HEK293 (cell line): ENCODE data around the gene HMCN2.

Experiments
- CTCF ChIA-PET: fragments of 350-600 bp; formaldehyde crosslinking; extraction: SDS; loops from one replicate; lab custom pipeline; 2021; ENCODE audit warnings: antibody characterized with exemption; lab: Yijun Ruan, JAX
- POLR2A ChIA-PET: fragments of 300-600 bp; formaldehyde crosslinking; extraction: SDS; loops from one replicate; lab custom pipeline; 2020; ENCODE audit warnings: antibody characterized with exemption, inconsistent platforms; lab: Yijun Ruan, JAX
- H3K27ac ChIP-seq: fragments of 200-500 bp; sonication (Bioruptor generic); 2 replicates; pipeline ENCODE4 v1.5.1; 2014; ENCODE audit warnings: low read depth, low read length, control low read depth, inconsistent platforms; ENCODE audit errors: extremely low read depth
- H3K36me3 ChIP-seq, 2 experiments: fragments of 200-500 bp in 1 of 2; sonication (Bioruptor generic) in 1 of 2; 1 replicate in 1 of 2; 2 replicates in 1 of 2; pipeline ENCODE4 v1.5.1; 2014 to 2017; ENCODE audit warnings: inconsistent platforms in 2 of 2, low read length in 2 of 2; ENCODE audit not compliant: control insufficient read depth in 2 of 2, insufficient read depth in 1 of 2
- H3K4me1 ChIP-seq: fragments of 200-500 bp; sonication (Bioruptor generic); 2 replicates; pipeline ENCODE4 v1.5.1; 2014; ENCODE audit warnings: mild to moderate bottlenecking, low read length, inconsistent platforms; ENCODE audit not compliant: control insufficient read depth, insufficient read depth
- H3K4me3 ChIP-seq: 2 replicates; pipeline ENCODE4 v1.5.1; 2011; ENCODE audit warnings: low read depth, mild to moderate bottlenecking, control low read depth, low read length, moderate library complexity
- H3K9me3 ChIP-seq: fragments of 200-500 bp; sonication (Bioruptor generic); 2 replicates; pipeline ENCODE4 v1.5.1; 2014; ENCODE audit warnings: low read depth, low read length, inconsistent platforms; ENCODE audit not compliant: control insufficient read depth, insufficient read depth
- REPIN1 ChIP-seq: fragments of 450-650 bp; formaldehyde crosslinking; IDR thresholded peaks from 2 replicates; pipeline ENCODE4 v1.5.1; 2017; ENCODE audit warnings: missing biosample characterization, missing genetic modification characterization, low read depth
- ZFHX2 ChIP-seq: fragments of 450-650 bp; formaldehyde crosslinking; conservative IDR thresholded peaks from 2 replicates; pipeline ENCODE4 v1.5.1; 2016; ENCODE audit warnings: missing biosample characterization, missing genetic modification characterization
- ZNF112 ChIP-seq: fragments of 450-650 bp; formaldehyde crosslinking; IDR thresholded peaks from 2 replicates; pipeline ENCODE4 v1.5.0; 2017; ENCODE audit warnings: missing biosample characterization, missing genetic modification characterization
- ZNF121 ChIP-seq: fragments of 450-650 bp; formaldehyde crosslinking; IDR thresholded peaks from 2 replicates; pipeline ENCODE4 v1.5.1; 2016; ENCODE audit warnings: missing biosample characterization, missing genetic modification characterization
- ZNF133 ChIP-seq: fragments of 450-650 bp; formaldehyde crosslinking; IDR thresholded peaks from 2 replicates; pipeline ENCODE4 v1.5.1; 2016; ENCODE audit warnings: missing biosample characterization, missing genetic modification characterization
- ZNF146 ChIP-seq: fragments of 450-650 bp; formaldehyde crosslinking; IDR thresholded peaks from 2 replicates; pipeline ENCODE4 v1.5.1; 2016; ENCODE audit warnings: missing biosample characterization, missing genetic modification characterization
- ZNF175 ChIP-seq: fragments of 450-650 bp; formaldehyde crosslinking; IDR thresholded peaks from 2 replicates; pipeline ENCODE4 v1.5.1; 2016; ENCODE audit warnings: missing biosample characterization, missing genetic modification characterization
- ZNF239 ChIP-seq: fragments of 450-650 bp; formaldehyde crosslinking; IDR thresholded peaks from 2 replicates; pipeline ENCODE4 v1.5.1; 2016; ENCODE audit warnings: missing biosample characterization, missing genetic modification characterization
- ZNF24 ChIP-seq: fragments of 450-650 bp; formaldehyde crosslinking; IDR thresholded peaks from 2 replicates; pipeline ENCODE4 v1.5.1; 2016; ENCODE audit warnings: missing biosample characterization, missing genetic modification characterization
- ZNF350 ChIP-seq: fragments of 450-650 bp; formaldehyde crosslinking; IDR thresholded peaks from 2 replicates; pipeline ENCODE4 v1.5.0; 2017; ENCODE audit warnings: missing biosample characterization, mild to moderate bottlenecking, missing genetic modification characterization
- ZNF433 ChIP-seq: fragments of 450-650 bp; formaldehyde crosslinking; IDR thresholded peaks from 2 replicates; pipeline ENCODE4 v1.5.1; 2016; ENCODE audit warnings: missing biosample characterization, missing genetic modification characterization, low read depth
- ZNF521 ChIP-seq: fragments of 450-650 bp; formaldehyde crosslinking; IDR thresholded peaks from 2 replicates; pipeline ENCODE4 v1.5.1; 2017; ENCODE audit warnings: missing biosample characterization, mild to moderate bottlenecking, missing genetic modification characterization
- ZNF558 ChIP-seq: fragments of 450-650 bp; formaldehyde crosslinking; IDR thresholded peaks from 2 replicates; pipeline ENCODE4 v1.5.1; 2016; ENCODE audit warnings: missing biosample characterization, missing genetic modification characterization
- ZNF600 ChIP-seq: fragments of 450-650 bp; formaldehyde crosslinking; IDR thresholded peaks from 2 replicates; pipeline ENCODE4 v1.5.1; 2016; ENCODE audit warnings: missing biosample characterization, missing genetic modification characterization
- ZNF629 ChIP-seq: fragments of 450-650 bp; formaldehyde crosslinking; IDR thresholded peaks from 2 replicates; pipeline ENCODE4 v1.5.1; 2017; ENCODE audit warnings: missing biosample characterization, missing genetic modification characterization
- ZNF670 ChIP-seq: fragments of 450-650 bp; formaldehyde crosslinking; IDR thresholded peaks from 2 replicates; pipeline ENCODE4 v1.5.1; 2016; ENCODE audit warnings: missing biosample characterization, missing genetic modification characterization, low read depth
- ZNF677 ChIP-seq: fragments of 450-650 bp; IDR thresholded peaks from 2 replicates; pipeline ENCODE4 v1.5.0; 2018; ENCODE audit warnings: missing biosample characterization, mild to moderate bottlenecking, missing genetic modification characterization, moderate library complexity
- TF ChIP-seq, protein P1 (sequence below): fragments of 450-650 bp; formaldehyde crosslinking; optimal IDR thresholded peaks from 2 replicates; pipeline ENCODE3; 2016; ENCODE audit warnings: missing biosample characterization, mild to moderate bottlenecking, missing genetic modification characterization
- TF ChIP-seq, protein P2 (sequence below): fragments of 450-650 bp; formaldehyde crosslinking; IDR thresholded peaks from 2 replicates; pipeline ENCODE4 v1.5.1; 2016; ENCODE audit warnings: missing biosample characterization, missing genetic modification characterization
- TF ChIP-seq, protein P3 (sequence below): fragments of 450-650 bp; formaldehyde crosslinking; IDR thresholded peaks from 2 replicates; pipeline ENCODE4 v1.5.1; 2016; ENCODE audit warnings: missing biosample characterization, missing genetic modification characterization

The HMCN2 gene

DNA sequence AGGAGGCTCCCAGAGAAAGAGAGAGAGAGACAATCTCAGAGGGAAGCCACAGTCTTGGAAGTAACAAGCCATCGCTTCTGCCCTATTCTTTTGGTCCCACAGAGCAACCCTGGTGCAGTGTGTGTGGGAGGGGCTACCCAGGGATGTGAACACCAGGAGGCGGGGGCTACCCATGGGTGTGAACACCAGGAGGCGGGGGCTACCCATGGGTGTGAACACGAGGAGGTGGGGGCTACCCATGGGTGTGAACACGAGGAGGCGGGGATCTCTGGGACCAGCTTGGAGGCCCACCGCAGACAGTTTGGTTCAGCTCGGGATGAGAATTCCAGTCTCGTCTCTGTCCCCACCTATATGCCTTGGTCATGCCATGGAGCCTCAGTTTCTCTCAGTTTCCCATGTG is 44.9 kb downstream of the HMCN2 start:
- POLR2A ChIA-PET: no interaction called here
- no peak overlapping the region for H3K27ac ChIP-seq
- CTCF ChIA-PET: interaction anchor here (0.7 to 1.0 kb wide), 2 partner anchors 16 to 74 kb away, joined by 3 to 4 read pairs; no protein-coding TSS in a partner anchor
- no peaks in the 10 kb centered on the region for H3K4me1 ChIP-seq
- H3K36me3 ChIP-seq: no peaks in the 10 kb centered on the region
- no peak for TF ChIP-seq ZNF146 (tag by site-specific recombination)
- 0 out of 2 replicates have a peak, but pooled peaks have one; percentile 7 for TF ChIP-seq ZFHX2 (tag by site-specific recombination)
- no peak overlapping the region for H3K4me3 ChIP-seq
- no peaks in the 10 kb centered on the region for H3K9me3 ChIP-seq

DNA sequence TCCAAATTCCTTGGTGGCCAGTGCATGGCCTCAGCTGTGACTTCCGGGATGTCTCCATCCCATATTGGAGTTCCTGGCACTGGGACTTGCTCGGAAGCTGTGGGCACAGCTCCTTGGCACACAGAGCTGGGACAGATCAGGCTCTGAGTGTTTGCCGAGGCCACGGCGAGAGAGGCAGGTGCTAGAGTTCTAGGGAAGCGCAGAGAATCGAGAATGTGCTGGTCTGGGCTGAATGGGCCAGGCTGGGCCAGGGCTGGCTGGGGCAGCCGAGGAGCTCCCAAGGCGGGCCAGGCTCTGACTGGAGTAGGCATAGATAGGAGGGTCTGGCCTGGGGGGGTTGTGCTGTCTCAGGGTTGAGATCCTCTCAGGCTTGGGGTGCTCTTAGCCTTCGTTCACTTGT is 45.4 kb downstream of the HMCN2 start:
- POLR2A ChIA-PET: no interaction called here
- Histone ChIP-seq H3K27ac (no peak overlapping the region), H3K9me3 (no peaks in the 10 kb centered on the region), H3K4me3 (no peak overlapping the region), H3K4me1 (no peaks in the 10 kb centered on the region), H3K36me3 (no peaks in the 10 kb centered on the region)
- CTCF ChIA-PET: interaction anchor here (0.7 kb wide), 1 partner anchor 74 kb away, joined by 4 read pairs; no protein-coding TSS in a partner anchor
- TF ChIP-seq ZNF670 (no peak), ZNF112 (tag by site-specific recombination) (no peak), ZNF24 (tag by site-specific recombination) (no peak), ZNF350 (tag by site-specific recombination) (no peak), ZNF121 (no peak), ZNF175 (tag by site-specific recombination) (no peak), ZNF600 (tag by site-specific recombination) (no peak), ZNF558 (tag by site-specific recombination) (no peak), ZNF629 (tag by site-specific recombination) (no peak), ZNF133 (tag by site-specific recombination) (no peak), ZNF433 (tag by site-specific recombination) (no peak), ZNF239 (no peak), REPIN1 (tag by site-specific recombination) (no peak), ZNF521 (tag by site-specific recombination) (no peak), ZNF677 (tag by site-specific recombination) (no peak)
- TF ChIP-seq, protein P1, sequence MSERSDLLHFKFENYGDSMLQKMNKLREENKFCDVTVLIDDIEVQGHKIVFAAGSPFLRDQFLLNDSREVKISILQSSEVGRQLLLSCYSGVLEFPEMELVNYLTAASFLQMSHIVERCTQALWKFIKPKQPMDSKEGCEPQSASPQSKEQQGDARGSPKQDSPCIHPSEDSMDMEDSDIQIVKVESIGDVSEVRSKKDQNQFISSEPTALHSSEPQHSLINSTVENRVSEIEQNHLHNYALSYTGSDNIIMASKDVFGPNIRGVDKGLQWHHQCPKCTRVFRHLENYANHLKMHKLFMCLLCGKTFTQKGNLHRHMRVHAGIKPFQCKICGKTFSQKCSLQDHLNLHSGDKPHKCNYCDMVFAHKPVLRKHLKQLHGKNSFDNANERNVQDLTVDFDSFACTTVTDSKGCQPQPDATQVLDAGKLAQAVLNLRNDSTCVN (tag by site-specific recombination): no peak
- TF ChIP-seq, protein P2, sequence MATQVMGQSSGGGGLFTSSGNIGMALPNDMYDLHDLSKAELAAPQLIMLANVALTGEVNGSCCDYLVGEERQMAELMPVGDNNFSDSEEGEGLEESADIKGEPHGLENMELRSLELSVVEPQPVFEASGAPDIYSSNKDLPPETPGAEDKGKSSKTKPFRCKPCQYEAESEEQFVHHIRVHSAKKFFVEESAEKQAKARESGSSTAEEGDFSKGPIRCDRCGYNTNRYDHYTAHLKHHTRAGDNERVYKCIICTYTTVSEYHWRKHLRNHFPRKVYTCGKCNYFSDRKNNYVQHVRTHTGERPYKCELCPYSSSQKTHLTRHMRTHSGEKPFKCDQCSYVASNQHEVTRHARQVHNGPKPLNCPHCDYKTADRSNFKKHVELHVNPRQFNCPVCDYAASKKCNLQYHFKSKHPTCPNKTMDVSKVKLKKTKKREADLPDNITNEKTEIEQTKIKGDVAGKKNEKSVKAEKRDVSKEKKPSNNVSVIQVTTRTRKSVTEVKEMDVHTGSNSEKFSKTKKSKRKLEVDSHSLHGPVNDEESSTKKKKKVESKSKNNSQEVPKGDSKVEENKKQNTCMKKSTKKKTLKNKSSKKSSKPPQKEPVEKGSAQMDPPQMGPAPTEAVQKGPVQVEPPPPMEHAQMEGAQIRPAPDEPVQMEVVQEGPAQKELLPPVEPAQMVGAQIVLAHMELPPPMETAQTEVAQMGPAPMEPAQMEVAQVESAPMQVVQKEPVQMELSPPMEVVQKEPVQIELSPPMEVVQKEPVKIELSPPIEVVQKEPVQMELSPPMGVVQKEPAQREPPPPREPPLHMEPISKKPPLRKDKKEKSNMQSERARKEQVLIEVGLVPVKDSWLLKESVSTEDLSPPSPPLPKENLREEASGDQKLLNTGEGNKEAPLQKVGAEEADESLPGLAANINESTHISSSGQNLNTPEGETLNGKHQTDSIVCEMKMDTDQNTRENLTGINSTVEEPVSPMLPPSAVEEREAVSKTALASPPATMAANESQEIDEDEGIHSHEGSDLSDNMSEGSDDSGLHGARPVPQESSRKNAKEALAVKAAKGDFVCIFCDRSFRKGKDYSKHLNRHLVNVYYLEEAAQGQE (tag by site-specific recombination): no peak
- TF ChIP-seq, protein P3, sequence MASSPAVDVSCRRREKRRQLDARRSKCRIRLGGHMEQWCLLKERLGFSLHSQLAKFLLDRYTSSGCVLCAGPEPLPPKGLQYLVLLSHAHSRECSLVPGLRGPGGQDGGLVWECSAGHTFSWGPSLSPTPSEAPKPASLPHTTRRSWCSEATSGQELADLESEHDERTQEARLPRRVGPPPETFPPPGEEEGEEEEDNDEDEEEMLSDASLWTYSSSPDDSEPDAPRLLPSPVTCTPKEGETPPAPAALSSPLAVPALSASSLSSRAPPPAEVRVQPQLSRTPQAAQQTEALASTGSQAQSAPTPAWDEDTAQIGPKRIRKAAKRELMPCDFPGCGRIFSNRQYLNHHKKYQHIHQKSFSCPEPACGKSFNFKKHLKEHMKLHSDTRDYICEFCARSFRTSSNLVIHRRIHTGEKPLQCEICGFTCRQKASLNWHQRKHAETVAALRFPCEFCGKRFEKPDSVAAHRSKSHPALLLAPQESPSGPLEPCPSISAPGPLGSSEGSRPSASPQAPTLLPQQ (tag by site-specific recombination): no peak
